ENCODE measurements around the gene FGGY. TPM values are rescaled to one million over a fixed set of nuclear protein-coding genes. Genes with fewer than 3 reads are reported as not detected.

Gene FGGY
- total and polyA plus RNA-seq, 4 donors: 16.0 to 67.0 (median 43.4) TPM

- peaks cover 0 to 28% (median 7%) of the 10 kb centered on the region in 4 donors for H3K4me1 ChIP-seq (ENCODE audit: control insufficient read depth in 4 of 4, insufficient read depth in 4 of 4, low read length in 3 of 4)
These were observed 3.7 kb upstream of the FGGY start for GRCh38 chr1:59293206-59293605.

GRCh38 chr1:59293849-59294248 lies 3.0 kb upstream of the FGGY start:
- DNase-seq (ENCODE audit: low spot score): no peak
- Histone ChIP-seq H3K9ac (ENCODE audit: low read depth in 1 of 2, low read length in 2 of 2) (no peak overlapping the region), H3K36me3 (ENCODE audit: control insufficient read depth in 4 of 4, insufficient read depth in 3 of 4, low read depth in 1 of 4, low read length in 3 of 4) (no peaks in the 10 kb centered on the region), H3K27me3 (ENCODE audit: control insufficient read depth in 4 of 4, insufficient read depth in 4 of 4, low read length in 3 of 4) (no peaks in the 10 kb centered on the region), H3K9me3 (ENCODE audit: control insufficient read depth in 4 of 4, low read length in 3 of 4) (no peaks in the 10 kb centered on the region), H3K4me3 (ENCODE audit: low read depth in 1 of 3, low read length in 3 of 3) (no peak overlapping the region), H3K4me1 (ENCODE audit: control insufficient read depth in 4 of 4, insufficient read depth in 4 of 4, low read length in 3 of 4) (peaks cover 0 to 34% (median 12%) of the 10 kb centered on the region in 4 donors), H3K27ac (ENCODE audit: low read depth in 1 of 2, low read length in 2 of 2) (peak overlapping the region in 1 of 2 donors; percentile 58)
- TF ChIP-seq FOXA1 (IDR thresholded peaks at IDR 0.05): no peak
- TF ChIP-seq RXRA (IDR thresholded peaks at IDR 0.05): no peak
- TF ChIP-seq, protein P1, sequence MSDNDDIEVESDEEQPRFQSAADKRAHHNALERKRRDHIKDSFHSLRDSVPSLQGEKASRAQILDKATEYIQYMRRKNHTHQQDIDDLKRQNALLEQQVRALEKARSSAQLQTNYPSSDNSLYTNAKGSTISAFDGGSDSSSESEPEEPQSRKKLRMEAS (IDR thresholded peaks at IDR 0.05): no peak
- no peak for TF ChIP-seq JUND (IDR thresholded peaks at IDR 0.05)
- TF ChIP-seq, protein P2, sequence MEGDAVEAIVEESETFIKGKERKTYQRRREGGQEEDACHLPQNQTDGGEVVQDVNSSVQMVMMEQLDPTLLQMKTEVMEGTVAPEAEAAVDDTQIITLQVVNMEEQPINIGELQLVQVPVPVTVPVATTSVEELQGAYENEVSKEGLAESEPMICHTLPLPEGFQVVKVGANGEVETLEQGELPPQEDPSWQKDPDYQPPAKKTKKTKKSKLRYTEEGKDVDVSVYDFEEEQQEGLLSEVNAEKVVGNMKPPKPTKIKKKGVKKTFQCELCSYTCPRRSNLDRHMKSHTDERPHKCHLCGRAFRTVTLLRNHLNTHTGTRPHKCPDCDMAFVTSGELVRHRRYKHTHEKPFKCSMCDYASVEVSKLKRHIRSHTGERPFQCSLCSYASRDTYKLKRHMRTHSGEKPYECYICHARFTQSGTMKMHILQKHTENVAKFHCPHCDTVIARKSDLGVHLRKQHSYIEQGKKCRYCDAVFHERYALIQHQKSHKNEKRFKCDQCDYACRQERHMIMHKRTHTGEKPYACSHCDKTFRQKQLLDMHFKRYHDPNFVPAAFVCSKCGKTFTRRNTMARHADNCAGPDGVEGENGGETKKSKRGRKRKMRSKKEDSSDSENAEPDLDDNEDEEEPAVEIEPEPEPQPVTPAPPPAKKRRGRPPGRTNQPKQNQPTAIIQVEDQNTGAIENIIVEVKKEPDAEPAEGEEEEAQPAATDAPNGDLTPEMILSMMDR (IDR thresholded peaks at IDR 0.05; ENCODE audit: low read depth, low read length, missing input control): no peak
- no peak for TF ChIP-seq YY1 (IDR thresholded peaks at IDR 0.05)
- TF ChIP-seq FOXA2 (IDR thresholded peaks at IDR 0.05): no peak
- TF ChIP-seq EGR1 (IDR thresholded peaks at IDR 0.05; ENCODE audit: low read depth in 2 of 2): no peak
- TF ChIP-seq REST (IDR thresholded peaks at IDR 0.05): no peak
- TF ChIP-seq HNF4G (IDR thresholded peaks at IDR 0.05): no peak
- TF ChIP-seq, protein P3, sequence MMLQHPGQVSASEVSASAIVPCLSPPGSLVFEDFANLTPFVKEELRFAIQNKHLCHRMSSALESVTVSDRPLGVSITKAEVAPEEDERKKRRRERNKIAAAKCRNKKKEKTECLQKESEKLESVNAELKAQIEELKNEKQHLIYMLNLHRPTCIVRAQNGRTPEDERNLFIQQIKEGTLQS (IDR thresholded peaks at IDR 0.05): no peak
- TF ChIP-seq TAF1 (conservative IDR thresholded peaks at IDR 0.05): no peak
- no peak for TF ChIP-seq NR2F2 (IDR thresholded peaks at IDR 0.05)
- TF ChIP-seq, protein P4, sequence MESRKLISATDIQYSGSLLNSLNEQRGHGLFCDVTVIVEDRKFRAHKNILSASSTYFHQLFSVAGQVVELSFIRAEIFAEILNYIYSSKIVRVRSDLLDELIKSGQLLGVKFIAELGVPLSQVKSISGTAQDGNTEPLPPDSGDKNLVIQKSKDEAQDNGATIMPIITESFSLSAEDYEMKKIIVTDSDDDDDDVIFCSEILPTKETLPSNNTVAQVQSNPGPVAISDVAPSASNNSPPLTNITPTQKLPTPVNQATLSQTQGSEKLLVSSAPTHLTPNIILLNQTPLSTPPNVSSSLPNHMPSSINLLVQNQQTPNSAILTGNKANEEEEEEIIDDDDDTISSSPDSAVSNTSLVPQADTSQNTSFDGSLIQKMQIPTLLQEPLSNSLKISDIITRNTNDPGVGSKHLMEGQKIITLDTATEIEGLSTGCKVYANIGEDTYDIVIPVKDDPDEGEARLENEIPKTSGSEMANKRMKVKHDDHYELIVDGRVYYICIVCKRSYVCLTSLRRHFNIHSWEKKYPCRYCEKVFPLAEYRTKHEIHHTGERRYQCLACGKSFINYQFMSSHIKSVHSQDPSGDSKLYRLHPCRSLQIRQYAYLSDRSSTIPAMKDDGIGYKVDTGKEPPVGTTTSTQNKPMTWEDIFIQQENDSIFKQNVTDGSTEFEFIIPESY (IDR thresholded peaks at IDR 0.05): no peak
- no peak for TF ChIP-seq SP1 (IDR thresholded peaks at IDR 0.05)
- no peak for TF ChIP-seq HNF4A (conservative IDR thresholded peaks at IDR 0.05)
- no peak for TF ChIP-seq GABPA (IDR thresholded peaks at IDR 0.05 in 1 of 2, conservative IDR thresholded peaks at IDR 0.05 in 1 of 2)
- TF ChIP-seq RAD21 (IDR thresholded peaks at IDR 0.05): no peak
- WGBS: 96% methylated on average over 12 of the region's 12 CpGs

More at GRCh38 chr1:59293206-59293605, 3.7 kb upstream of the FGGY start:
- TF ChIP-seq, protein P4 (IDR thresholded peaks at IDR 0.05): no peak
- Histone ChIP-seq H3K4me3 (ENCODE audit: low read depth in 1 of 3, low read length in 3 of 3) (no peak overlapping the region), H3K27ac (ENCODE audit: low read depth in 1 of 2, low read length in 2 of 2) (peak overlapping the region; percentile 58 to 68), H3K36me3 (ENCODE audit: control insufficient read depth in 4 of 4, insufficient read depth in 3 of 4, low read depth in 1 of 4, low read length in 3 of 4) (no peaks in the 10 kb centered on the region), H3K9ac (ENCODE audit: low read depth in 1 of 2, low read length in 2 of 2) (no peak overlapping the region), H3K27me3 (ENCODE audit: control insufficient read depth in 4 of 4, insufficient read depth in 4 of 4, low read length in 3 of 4) (no peaks in the 10 kb centered on the region), H3K9me3 (ENCODE audit: control insufficient read depth in 4 of 4, low read length in 3 of 4) (no peaks in the 10 kb centered on the region)
- no peak for DNase-seq (ENCODE audit: low spot score)
- 79% methylated on average over 2 of the region's 2 CpGs for WGBS

All from liver (tissue), 9 donors.